OCI-LY7 (cell line): ENCODE results near the gene ARHGEF3.

Experiments used
- EZH2phosphoT487 ChIP-seq: fragments of 200-600 bp; sonication (generic); IDR thresholded peaks from 2 replicates; pipeline ENCODE4 v1.6.1; 2018; ENCODE audit warnings: low read depth, borderline replicate concordance, mild to moderate bottlenecking, mixed run types, antibody characterized with exemption, low read length, moderate library complexity, mixed read lengths
- TF ChIP-seq, protein P1 (sequence below): fragments of 200-600 bp; sonication (generic); conservative IDR thresholded peaks from 2 replicates; pipeline ENCODE4 v1.5.1; 2014; ENCODE audit warnings: mild to moderate bottlenecking, antibody characterized with exemption, low read length, moderate library complexity, mixed read lengths

DNA sequence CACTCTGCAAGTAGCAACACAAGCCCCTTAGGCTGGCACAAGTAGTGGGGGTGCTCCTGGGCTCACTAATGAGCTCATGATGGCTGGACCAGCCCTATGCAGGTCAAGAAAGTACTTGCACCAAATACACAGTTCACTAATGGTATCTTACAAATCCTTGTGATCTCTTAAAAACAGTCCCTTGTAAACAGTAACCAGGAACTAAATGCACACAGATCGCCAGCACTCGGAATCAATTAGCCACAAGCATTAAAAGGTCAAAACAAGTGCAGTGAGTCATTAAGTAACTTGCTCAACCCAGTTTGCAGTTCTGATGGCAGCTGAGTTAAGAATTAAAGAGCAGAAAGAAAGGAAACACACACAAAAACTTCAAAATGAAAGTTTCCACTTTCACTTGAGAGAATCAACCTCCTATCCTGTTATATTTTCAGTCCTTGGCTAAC lies 43.2 kb downstream of the ARHGEF3 start:
- TF ChIP-seq, protein P1, sequence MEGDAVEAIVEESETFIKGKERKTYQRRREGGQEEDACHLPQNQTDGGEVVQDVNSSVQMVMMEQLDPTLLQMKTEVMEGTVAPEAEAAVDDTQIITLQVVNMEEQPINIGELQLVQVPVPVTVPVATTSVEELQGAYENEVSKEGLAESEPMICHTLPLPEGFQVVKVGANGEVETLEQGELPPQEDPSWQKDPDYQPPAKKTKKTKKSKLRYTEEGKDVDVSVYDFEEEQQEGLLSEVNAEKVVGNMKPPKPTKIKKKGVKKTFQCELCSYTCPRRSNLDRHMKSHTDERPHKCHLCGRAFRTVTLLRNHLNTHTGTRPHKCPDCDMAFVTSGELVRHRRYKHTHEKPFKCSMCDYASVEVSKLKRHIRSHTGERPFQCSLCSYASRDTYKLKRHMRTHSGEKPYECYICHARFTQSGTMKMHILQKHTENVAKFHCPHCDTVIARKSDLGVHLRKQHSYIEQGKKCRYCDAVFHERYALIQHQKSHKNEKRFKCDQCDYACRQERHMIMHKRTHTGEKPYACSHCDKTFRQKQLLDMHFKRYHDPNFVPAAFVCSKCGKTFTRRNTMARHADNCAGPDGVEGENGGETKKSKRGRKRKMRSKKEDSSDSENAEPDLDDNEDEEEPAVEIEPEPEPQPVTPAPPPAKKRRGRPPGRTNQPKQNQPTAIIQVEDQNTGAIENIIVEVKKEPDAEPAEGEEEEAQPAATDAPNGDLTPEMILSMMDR, result no peak
- no peak for TF ChIP-seq EZH2phosphoT487
